H1 (cell line): ENCODE measurements around the gene NCLN. TPM values are rescaled to one million over a fixed set of nuclear protein-coding genes. Genes with fewer than 3 reads are reported as not detected.

Source experiments
- CTCF ChIA-PET: fragments of 300-600 bp; sonication (Branson Sonifier 250); formaldehyde crosslinking; loops from one replicate; lab custom pipeline; 2021; ENCODE audit not compliant: partially characterized antibody; lab: Charles Lee
- POLR2A ChIA-PET: fragments of 300-600 bp; sonication (Branson Sonifier 250); formaldehyde crosslinking; loops from one replicate; lab custom pipeline; 2021; ENCODE audit warnings: inconsistent platforms; ENCODE audit not compliant: partially characterized antibody; lab: Charles Lee
- DNase-seq, 2 experiments: peaks; one replicate each; pipeline versions ENCODE4 v3.0.0 to v3.0.0-alpha.2; 2010 to 2022; ENCODE audit warnings: low spot score in 2 of 2, low read depth in 1 of 2, mixed read lengths in 1 of 2
- FAIRE-seq: peaks from 2 replicates; lab custom pipeline; 2011; peaks lifted over from hg19 to GRCh38; lab: Jason Lieb, UNC
- H2AFZ ChIP-seq: 2 replicates; pipeline ENCODE4 v1.8.1; 2012; ENCODE audit warnings: low read length, inconsistent platforms
- H2AK5ac ChIP-seq: 2 replicates; pipeline ENCODE4 v1.6.1; 2013; ENCODE audit warnings: low read depth, low read length
- H2BK120ac ChIP-seq: replicated peaks from 2 replicates; pipeline ENCODE3; 2013; ENCODE audit warnings: low read depth, low read length, inconsistent platforms
- H2BK12ac ChIP-seq: 2 replicates; pipeline ENCODE4 v1.6.1; 2013; ENCODE audit warnings: low read depth, low read length
- H2BK15ac ChIP-seq: 2 replicates; pipeline ENCODE4 v1.6.1; 2013; ENCODE audit warnings: low read length
- H2BK20ac ChIP-seq: 2 replicates; pipeline ENCODE4 v1.6.1; 2013; ENCODE audit warnings: low read length
- H2BK5ac ChIP-seq: 2 replicates; pipeline ENCODE4 v1.6.1; 2013; ENCODE audit warnings: low read depth, low read length
- H3K14ac ChIP-seq: 2 replicates; pipeline ENCODE4 v1.6.1; 2013; ENCODE audit warnings: inconsistent platforms; ENCODE audit not compliant: insufficient read length
- H3K18ac ChIP-seq: 2 replicates; pipeline ENCODE4 v1.6.1; 2013; ENCODE audit warnings: low read length; ENCODE audit errors: extremely low read depth
- H3K23ac ChIP-seq: 2 replicates; pipeline ENCODE4 v1.6.1; 2013; ENCODE audit warnings: inconsistent platforms; ENCODE audit not compliant: insufficient read length
- H3K23me2 ChIP-seq: 2 replicates; pipeline ENCODE4 v1.6.1; 2013; ENCODE audit warnings: low read depth, low read length
- H3K27ac ChIP-seq: 2 replicates; pipeline ENCODE4 v1.6.1; 2011; ENCODE audit warnings: low read depth, low read length, inconsistent platforms
- H3K27me3 ChIP-seq, 4 experiments: replicated peaks in 1 of 4; 1 replicate in 1 of 4; 2 replicates in 3 of 4; pipeline versions ENCODE4 v1.6.1 to v1.8.1; 2011 to 2013; ENCODE audit warnings: low read length in 3 of 4, mild to moderate bottlenecking in 3 of 4, inconsistent platforms in 2 of 4, mixed read lengths in 2 of 4, moderate library complexity in 1 of 4; ENCODE audit not compliant: control insufficient read depth in 3 of 4, insufficient read depth in 3 of 4; ENCODE audit errors: extremely low read depth in 1 of 4
- H3K36me3 ChIP-seq, 4 experiments: 2 replicates each; pipeline versions ENCODE4 v1.6.1 to v1.8.1; 2011 to 2013; ENCODE audit warnings: mild to moderate bottlenecking in 4 of 4, low read length in 3 of 4, moderate library complexity in 2 of 4, control low read depth in 1 of 4, inconsistent platforms in 1 of 4; ENCODE audit not compliant: insufficient read depth in 4 of 4, control insufficient read depth in 2 of 4
- H3K4ac ChIP-seq: replicated peaks from 2 replicates; pipeline ENCODE3; 2013; ENCODE audit warnings: low read length, low read depth, mixed read lengths, inconsistent platforms; ENCODE audit not compliant: insufficient read length
- H3K4me1 ChIP-seq, 4 experiments: replicated peaks in 1 of 4; 1 replicate in 1 of 4; 2 replicates in 3 of 4; pipeline versions ENCODE4 v1.6.1 to v1.8.1; 2011 to 2013; ENCODE audit warnings: low read length in 3 of 4, inconsistent platforms in 2 of 4, mixed read lengths in 1 of 4; ENCODE audit not compliant: insufficient read depth in 4 of 4, control insufficient read depth in 3 of 4
- H3K4me2 ChIP-seq, 2 experiments: 2 replicates each; pipeline versions ENCODE4 v1.6.1 to v1.8.1; 2011 to 2013; ENCODE audit warnings: low read depth in 2 of 2, low read length in 2 of 2, control low read depth in 1 of 2, inconsistent platforms in 1 of 2, mild to moderate bottlenecking in 1 of 2; ENCODE audit not compliant: insufficient read depth in 1 of 2
- H3K4me3 ChIP-seq, 4 experiments: fragments of 200-600, 300-600 bp in 1 of 4; sonication (generic), shearing (Covaris generic), sonication (Bioruptor Twin) in 1 of 4; 2 replicates each; pipeline versions ENCODE4 v1.5.1 to v1.8.1; 2011 to 2016; ENCODE audit warnings: low read length in 4 of 4, low read depth in 3 of 4, control low read depth in 2 of 4, inconsistent platforms in 2 of 4, mild to moderate bottlenecking in 2 of 4, mixed read lengths in 1 of 4, moderate library complexity in 1 of 4; ENCODE audit not compliant: insufficient read depth in 2 of 4; ENCODE audit errors: extremely low read depth in 1 of 4
- H3K56ac ChIP-seq: replicated peaks from 2 replicates; pipeline ENCODE3; 2013; ENCODE audit warnings: low read depth, mild to moderate bottlenecking, mixed read lengths, low read length, inconsistent platforms; ENCODE audit not compliant: insufficient read length
- H3K79me1 ChIP-seq: 2 replicates; pipeline ENCODE4 v1.6.1; 2013; ENCODE audit warnings: low read depth, low read length, control low read depth
- H3K79me2 ChIP-seq, 2 experiments: 2 replicates each; pipeline versions ENCODE4 v1.6.1 to v1.8.1; 2012 to 2013; ENCODE audit warnings: low read length in 2 of 2, mild to moderate bottlenecking in 2 of 2, inconsistent platforms in 1 of 2; ENCODE audit not compliant: insufficient read depth in 2 of 2, control insufficient read depth in 1 of 2
- H3K9ac ChIP-seq, 4 experiments: replicated peaks in 1 of 4; 1 replicate in 1 of 4; 2 replicates in 3 of 4; pipeline versions ENCODE4 v1.6.1 to v1.8.1; 2011 to 2013; ENCODE audit warnings: low read depth in 3 of 4, low read length in 3 of 4, control low read depth in 2 of 4, mild to moderate bottlenecking in 2 of 4, moderate library complexity in 2 of 4, inconsistent platforms in 1 of 4; ENCODE audit errors: extremely low read depth in 1 of 4
- H3K9me3 ChIP-seq, 2 experiments: 2 replicates each; pipeline versions ENCODE4 v1.6.1 to v1.8.1; 2012 to 2013; ENCODE audit warnings: mild to moderate bottlenecking in 2 of 2, moderate library complexity in 2 of 2, control low read depth in 1 of 2, inconsistent platforms in 1 of 2, low read depth in 1 of 2, low read length in 1 of 2, mixed read lengths in 1 of 2; ENCODE audit not compliant: insufficient read depth in 2 of 2
- H4K20me1 ChIP-seq, 2 experiments: replicated peaks in 1 of 2; 2 replicates each; pipeline versions ENCODE3 to v1.8.1; 2011 to 2013; ENCODE audit warnings: inconsistent platforms in 2 of 2, low read length in 2 of 2, mild to moderate bottlenecking in 1 of 2; ENCODE audit not compliant: insufficient read depth in 2 of 2, control insufficient read depth in 1 of 2
- H4K5ac ChIP-seq: 2 replicates; pipeline ENCODE4 v1.6.1; 2013; ENCODE audit warnings: low read length, low read depth, mixed read lengths, inconsistent platforms; ENCODE audit not compliant: insufficient read length
- H4K8ac ChIP-seq: 2 replicates; pipeline ENCODE4 v1.8.0; 2013; ENCODE audit warnings: mild to moderate bottlenecking, moderate library complexity, low read length, inconsistent platforms; ENCODE audit not compliant: insufficient read depth; ENCODE audit errors: extremely low read depth
- H4K91ac ChIP-seq: replicated peaks from 2 replicates; pipeline ENCODE3; 2013; ENCODE audit warnings: low read length, mixed read lengths, inconsistent platforms; ENCODE audit not compliant: insufficient read length
- BRCA1 ChIP-seq: IDR thresholded peaks from 2 replicates; pipeline ENCODE4 v1.6.1; 2012; ENCODE audit warnings: low read depth, low read length, improper control_type of control experiment
- CEBPB ChIP-seq: IDR thresholded peaks from 2 replicates; pipeline ENCODE4 v1.6.1; 2012; ENCODE audit warnings: low read depth, low read length
- HDAC2 ChIP-seq, 2 experiments: fragments of 300-600 bp in 1 of 2; sonication (generic) in 1 of 2; IDR thresholded peaks; 2 replicates each; pipeline ENCODE4 v1.6.1; 2011 to 2012; ENCODE audit warnings: low read depth in 2 of 2, low read length in 2 of 2, mild to moderate bottlenecking in 2 of 2, moderate library complexity in 2 of 2, borderline replicate concordance in 1 of 2, inconsistent platforms in 1 of 2
- KDM1A ChIP-seq: fragments of 200-600, 300-600 bp; sonication (generic); IDR thresholded peaks from 2 replicates; pipeline ENCODE4 v1.7.1; 2016; ENCODE audit warnings: mild to moderate bottlenecking, low read length, borderline replicate concordance
- MAFK ChIP-seq: IDR thresholded peaks from 2 replicates; pipeline ENCODE4 v1.6.1; 2012; ENCODE audit warnings: low read depth, mild to moderate bottlenecking, improper control_type of control experiment, low read length
- RBBP5 ChIP-seq: IDR thresholded peaks from 2 replicates; pipeline ENCODE4 v1.7.1; 2012; ENCODE audit warnings: low read depth, mild to moderate bottlenecking, inconsistent platforms, low read length, moderate library complexity, borderline replicate concordance
- RNF2 ChIP-seq: fragments of 200-900, 300-1000 bp; sonication (generic); IDR thresholded peaks from 2 replicates; pipeline ENCODE4 v1.7.1; 2016; ENCODE audit warnings: borderline replicate concordance, low read depth, mild to moderate bottlenecking, antibody characterized with exemption, low read length; ENCODE audit not compliant: poor library complexity, severe bottlenecking; ENCODE audit errors: missing control alignments
- SP1 ChIP-seq: IDR thresholded peaks from 2 replicates; pipeline ENCODE4 v1.6.1; 2011; ENCODE audit warnings: low read depth, low read length
- SP2 ChIP-seq: IDR thresholded peaks from 2 replicates; pipeline ENCODE4 v1.6.1; 2012; ENCODE audit warnings: mild to moderate bottlenecking, low read length, inconsistent platforms
- SP4 ChIP-seq: IDR thresholded peaks from 2 replicates; pipeline ENCODE4 v1.6.1; 2012; ENCODE audit warnings: low read length, inconsistent platforms
- TAF7 ChIP-seq: optimal IDR thresholded peaks from 2 replicates; pipeline ENCODE3; 2011; ENCODE audit warnings: low read depth, mild to moderate bottlenecking, inconsistent platforms, low read length, moderate library complexity, borderline replicate concordance
- ZNF274 ChIP-seq: IDR thresholded peaks from 2 replicates; pipeline ENCODE4 v1.7.0; 2012; ENCODE audit warnings: low read length, borderline replicate concordance; ENCODE audit errors: extremely low read depth
- WGBS, 2 experiments: shearing (Covaris generic) in 1 of 2; methylation state at CpG; one replicate each; pipeline versions ENCODE4 v1.1.6 to v1.1.7; 2013 to 2015; ENCODE audit warnings: low lambda C conversion rate in 2 of 2, mixed read lengths in 2 of 2, inconsistent platforms in 1 of 2, low coverage in 1 of 2, missing lambda C conversion rate in 1 of 2; ENCODE audit not compliant: insufficient replicate concordance in 2 of 2, insufficient coverage in 1 of 2, insufficient read length in 1 of 2; ENCODE audit errors: extremely low coverage in 1 of 2, missing lambda C conversion rate in 1 of 2; 5-methylcytosine and 5-hydroxymethylcytosine counted together
- polyA plus RNA-seq, 7 experiments: library from polyadenylated mRNA; depleted of rRNA in 3 of 7; stranded (reverse) in 5 of 7; unstranded in 2 of 7; fragments of >200 nt in 5 of 7; fragments of 200-250 nt in 2 of 7; gene quantifications; 1 replicate in 5 of 7; 2 replicates in 1 of 7; 4 replicates in 1 of 7; pipeline versions ENCODE4 v1.2.1 to v1.2.3, GENCODE V29; 2011 to 2013; ENCODE audit warnings: missing spikeins in 2 of 7, mixed read lengths in 2 of 7
- total RNA-seq: library from RNA; stranded (reverse); fragmentation: NEBNext Ultra II Directional; extraction: Animal tissue kit (Norgen Biotek cat#: 25700); gene quantifications from 2 replicates; pipeline ENCODE4 v1.2.1, GENCODE V29; 2021
- TF ChIP-seq, protein P1 (sequence below): IDR thresholded peaks from 2 replicates; pipeline ENCODE4 v1.6.1; 2012; ENCODE audit warnings: inconsistent platforms

The NCLN gene
- total and polyA plus RNA-seq, 2 of the 8 experiments (the other 6 are each of a cell fraction or from before 2014, with no cell fraction given): 89.2 to 103 TPM

DNA sequence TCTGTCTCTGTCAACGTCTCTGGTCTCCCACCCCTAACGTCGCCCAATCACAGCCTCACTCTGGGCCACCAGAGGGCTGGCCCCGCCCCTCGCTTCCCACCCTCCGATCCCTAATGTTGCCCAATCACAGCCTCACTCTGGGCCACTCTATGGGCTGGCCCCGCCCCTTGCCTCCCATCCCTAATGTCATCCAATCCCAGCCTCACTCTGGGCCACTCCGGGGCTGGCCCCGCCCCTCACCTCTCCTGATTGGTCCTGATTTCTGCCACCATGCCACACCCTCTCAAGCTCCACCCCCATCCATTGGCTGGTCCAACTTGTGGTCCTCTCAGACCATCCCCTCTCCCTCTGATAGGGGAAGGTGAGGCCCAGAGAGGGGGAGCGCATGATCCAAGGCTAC, 63.7 kb downstream of the NCLN start:
- no peak overlapping the region for H2BK120ac ChIP-seq
- ChIA-PET POLR2A (interaction anchor here (1.0 to 1.8 kb wide), 4 partner anchors 8 to 32 kb away, joined by 3 to 4 read pairs (median 4); no protein-coding TSS in a partner anchor), CTCF (interaction anchor here (1.1 to 2.3 kb wide), 3 partner anchors 26 to 294 kb away, joined by 3 to 9 read pairs (median 3); no protein-coding TSS in a partner anchor)
- 79% methylated on average over 7 of the region's 10 CpGs; no CpG with 5 or more reads in 1 of the 2 experiments for WGBS, 2 experiments
- H3K18ac ChIP-seq: no peak overlapping the region
- no peak overlapping the region for H2AFZ ChIP-seq
- no peak overlapping the region; the same call in 1 of the 2 replicates for H4K8ac ChIP-seq
- peaks cover 3 to 8% of the 10 kb centered on the region in 2 experiments; a peak in 2 of 4 replicates for H3K9me3 ChIP-seq
- H3K79me2 ChIP-seq: no peaks in the 10 kb centered on the region
- peaks cover 0 to 4% (median under 1%) of the 10 kb centered on the region in 4 experiments; a peak in 2 of 8 replicates for H3K36me3 ChIP-seq
- peaks cover 0 to 3% (median 0%) of the 10 kb centered on the region in 4 experiments; a peak in 1 of 7 replicates for H3K4me1 ChIP-seq
- TF ChIP-seq SP4 (no peak), BRCA1 (no peak), RBBP5 (no peak), ZNF274 (no peak), MAFK (no peak), SP2 (no peak), CEBPB (peak; percentile 57; the same call in 1 of the 2 replicates), SP1 (peak; percentile 72), TAF7 (no peak), HDAC2 (IDR thresholded peaks at IDR 0.05; ENCODE audit: borderline replicate concordance in 1 of 2, low read depth in 2 of 2, low read length in 2 of 2) (no peak), RNF2 (no peak), KDM1A (no peak)
- TF ChIP-seq, protein P1, sequence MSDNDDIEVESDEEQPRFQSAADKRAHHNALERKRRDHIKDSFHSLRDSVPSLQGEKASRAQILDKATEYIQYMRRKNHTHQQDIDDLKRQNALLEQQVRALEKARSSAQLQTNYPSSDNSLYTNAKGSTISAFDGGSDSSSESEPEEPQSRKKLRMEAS: no peak
- H4K20me1 ChIP-seq: peaks cover 7 to 14% of the 10 kb centered on the region in 2 experiments
- H4K91ac ChIP-seq: no peak overlapping the region
- H3K14ac ChIP-seq: no peak overlapping the region
- no peak overlapping the region for H2BK15ac ChIP-seq
- no peak overlapping the region for H2BK5ac ChIP-seq
- no peak overlapping the region for H2BK20ac ChIP-seq
- no peak overlapping the region for H2BK12ac ChIP-seq
- no peak overlapping the region for H3K27ac ChIP-seq
- H3K27me3 ChIP-seq: no peaks in the 10 kb centered on the region; a peak in 1 of 7 replicates
- H3K9ac ChIP-seq: no peak overlapping the region
- H4K5ac ChIP-seq: no peak overlapping the region
- no peak overlapping the region for H2AK5ac ChIP-seq
- FAIRE-seq (no peak), DNase-seq (peak in 1 of 2 experiments; percentile 63)
- H3K4ac ChIP-seq: no peak overlapping the region
- H3K4me2 ChIP-seq: no peak overlapping the region
- H3K56ac ChIP-seq: no peak overlapping the region
- no peak overlapping the region for H3K4me3 ChIP-seq
- peaks cover 12% of the 10 kb centered on the region for H3K23me2 ChIP-seq
- H3K79me1 ChIP-seq: peaks cover 6% of the 10 kb centered on the region; the same call in 1 of the 2 replicates
- H3K23ac ChIP-seq: no peak overlapping the region
